ENCODE measurements around the gene SLC2A1.

DNA sequence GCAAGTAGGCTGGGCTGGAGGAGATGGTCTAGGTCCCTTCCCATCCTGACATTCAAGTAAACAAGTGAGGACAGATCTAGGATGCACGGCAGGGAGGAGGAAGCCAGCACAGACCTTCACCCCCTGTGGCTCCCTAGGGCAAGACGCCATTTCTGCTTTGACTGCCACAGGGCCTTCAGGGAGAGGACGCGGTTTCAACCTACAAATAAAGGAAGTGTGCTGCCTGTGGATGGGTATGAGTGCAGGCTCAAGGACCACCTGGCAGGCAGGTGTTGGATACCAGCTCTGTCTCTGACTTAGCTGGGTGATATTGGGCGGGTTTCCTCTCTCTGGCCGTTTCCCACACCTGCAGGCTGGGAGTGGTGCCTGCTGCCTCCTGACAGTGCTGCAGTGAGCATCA is 16.2 kb downstream of the SLC2A1 start:
- TF ChIP-seq CTCF (conservative IDR thresholded peaks at IDR 0.05; ENCODE audit: low read length) (no peak), EZH2phosphoT487 (IDR thresholded peaks at IDR 0.05; ENCODE audit: borderline replicate concordance, low read depth, low read length) (no peak)

Measured in OCI-LY7 (cell line).